OCI-LY3 (cell line): Measurements from ENCODE around the gene TRAPPC2.
"Not testable (repeated sequence)": the region's sequence is repeated elsewhere in the genome, so short reads cannot be mapped to it uniquely, and the experiment has no call there.

Source experiments
- H2AFZ ChIP-seq: fragments of 200-600, 300-600 bp; shearing (Covaris generic); 2 replicates; pipeline ENCODE4 v1.6.0; 2014; ENCODE audit warnings: antibody characterized with exemption, low read depth, low read length
- H3K27ac ChIP-seq: fragments of 200-600, 300-600 bp; sonication (generic); 2 replicates; pipeline ENCODE4 v1.5.1; 2014; ENCODE audit warnings: mild to moderate bottlenecking, low read length, moderate library complexity, mixed read lengths
- H3K27me3 ChIP-seq: fragments of 200-600, 300-600 bp; sonication (generic); 2 replicates; pipeline ENCODE4 v1.6.1; 2014; ENCODE audit warnings: low read depth, low read length, mixed read lengths
- H3K36me3 ChIP-seq: fragments of 200-600, 300-600 bp; sonication (generic); replicated peaks from 2 replicates; pipeline ENCODE3; 2014; ENCODE audit warnings: low read depth, low read length, mixed read lengths
- H3K4me1 ChIP-seq: fragments of 300-600, 200-600 bp; sonication (generic); 2 replicates; pipeline ENCODE4 v1.6.1; 2014; ENCODE audit warnings: low read length, mixed read lengths
- H3K4me2 ChIP-seq: fragments of 200-600, 300-600 bp; sonication (generic); 2 replicates; pipeline ENCODE4 v1.6.1; 2014; ENCODE audit warnings: low read length, mixed read lengths
- H3K4me3 ChIP-seq: fragments of 300-600, 200-600 bp; sonication (generic); 2 replicates; pipeline ENCODE4 v1.5.1; 2014; ENCODE audit warnings: antibody characterized with exemption, mild to moderate bottlenecking, low read length, moderate library complexity
- H3K79me2 ChIP-seq: fragments of 300-600, 200-600 bp; shearing (Covaris generic); 2 replicates; pipeline ENCODE4 v1.6.1; 2014; ENCODE audit warnings: mild to moderate bottlenecking, low read length, mixed read lengths
- H3K9ac ChIP-seq: fragments of 300-600, 200-600 bp; shearing (Covaris generic); 2 replicates; pipeline ENCODE4 v1.6.0; 2014; ENCODE audit warnings: mild to moderate bottlenecking, low read length, moderate library complexity
- H3K9me3 ChIP-seq: fragments of 200-600, 300-600 bp; shearing (Covaris generic); 2 replicates; pipeline ENCODE4 v1.6.1; 2014; ENCODE audit warnings: low read length, mixed read lengths; ENCODE audit not compliant: insufficient read depth
- H4K20me1 ChIP-seq: fragments of 200-600, 300-600 bp; sonication (generic); 2 replicates; pipeline ENCODE4 v1.6.1; 2016; ENCODE audit warnings: low read length, mixed read lengths; ENCODE audit not compliant: insufficient read depth
- EZH2phosphoT487 ChIP-seq: fragments of 200-600 bp; shearing (Covaris generic); IDR thresholded peaks from 2 replicates; pipeline ENCODE4 v1.6.1; 2018; ENCODE audit warnings: antibody characterized with exemption, mixed run types, low read depth
- TF ChIP-seq, protein P1 (sequence below): fragments of 200-600, 300-600 bp; sonication (generic); IDR thresholded peaks from 2 replicates; pipeline ENCODE4 v1.5.1; 2014; ENCODE audit warnings: antibody characterized with exemption, low read length, low read depth

TRAPPC2 gene

DNA sequence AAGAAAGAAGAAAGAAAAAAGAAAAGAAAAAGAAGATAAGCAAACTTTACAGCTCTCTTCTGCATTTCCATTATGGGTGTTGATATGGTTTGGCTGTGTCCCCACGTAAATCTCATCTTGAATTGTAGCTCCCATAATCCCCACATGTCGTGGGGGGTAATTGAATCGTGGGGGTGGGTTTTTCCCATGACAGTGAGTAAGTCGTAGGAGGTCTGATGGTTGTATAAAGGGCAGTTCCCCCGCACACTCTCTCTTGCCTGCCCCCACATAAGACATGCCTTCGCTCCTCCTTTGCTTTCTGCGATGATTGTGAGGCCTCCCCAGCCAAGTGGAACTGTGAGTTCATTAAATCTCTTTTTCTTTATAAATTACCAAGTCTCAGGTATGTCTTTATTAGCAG, 52.8 kb downstream of the TRAPPC2 start:
- Histone ChIP-seq H4K20me1 (no peaks in the 10 kb centered on the region), H2AFZ (no peak overlapping the region), H3K27me3 (no peaks in the 10 kb centered on the region), H3K4me2 (no peak overlapping the region), H3K79me2 (no peaks in the 10 kb centered on the region), H3K4me3 (no peak overlapping the region), H3K36me3 (no peaks in the 10 kb centered on the region), H3K9ac (no peak overlapping the region), H3K27ac (no peak overlapping the region), H3K9me3 (no peaks in the 10 kb centered on the region), H3K4me1 (peaks cover 13% of the 10 kb centered on the region)
- TF ChIP-seq, protein P1, sequence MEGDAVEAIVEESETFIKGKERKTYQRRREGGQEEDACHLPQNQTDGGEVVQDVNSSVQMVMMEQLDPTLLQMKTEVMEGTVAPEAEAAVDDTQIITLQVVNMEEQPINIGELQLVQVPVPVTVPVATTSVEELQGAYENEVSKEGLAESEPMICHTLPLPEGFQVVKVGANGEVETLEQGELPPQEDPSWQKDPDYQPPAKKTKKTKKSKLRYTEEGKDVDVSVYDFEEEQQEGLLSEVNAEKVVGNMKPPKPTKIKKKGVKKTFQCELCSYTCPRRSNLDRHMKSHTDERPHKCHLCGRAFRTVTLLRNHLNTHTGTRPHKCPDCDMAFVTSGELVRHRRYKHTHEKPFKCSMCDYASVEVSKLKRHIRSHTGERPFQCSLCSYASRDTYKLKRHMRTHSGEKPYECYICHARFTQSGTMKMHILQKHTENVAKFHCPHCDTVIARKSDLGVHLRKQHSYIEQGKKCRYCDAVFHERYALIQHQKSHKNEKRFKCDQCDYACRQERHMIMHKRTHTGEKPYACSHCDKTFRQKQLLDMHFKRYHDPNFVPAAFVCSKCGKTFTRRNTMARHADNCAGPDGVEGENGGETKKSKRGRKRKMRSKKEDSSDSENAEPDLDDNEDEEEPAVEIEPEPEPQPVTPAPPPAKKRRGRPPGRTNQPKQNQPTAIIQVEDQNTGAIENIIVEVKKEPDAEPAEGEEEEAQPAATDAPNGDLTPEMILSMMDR = no peak
- no peak for TF ChIP-seq EZH2phosphoT487

DNA sequence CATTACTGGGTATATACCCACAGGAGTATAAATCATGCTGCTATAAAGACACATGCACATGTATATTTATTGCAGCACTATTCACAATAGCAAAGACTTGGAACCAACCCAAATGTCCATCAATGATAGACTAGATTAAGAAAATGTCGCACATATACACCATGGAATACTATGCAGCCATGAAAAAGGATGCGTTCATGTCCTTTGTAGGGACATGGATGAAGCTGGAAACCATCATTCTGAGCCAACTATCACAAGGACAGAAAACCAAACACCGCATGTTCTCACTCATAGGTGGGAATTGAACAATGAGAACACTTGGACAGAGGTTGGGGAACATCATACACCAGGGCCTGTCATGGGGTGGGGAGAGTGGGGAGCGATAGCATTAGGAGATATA, 54.7 kb downstream of the TRAPPC2 start:
- H3K27ac ChIP-seq, H3K79me2 ChIP-seq, H3K4me1 ChIP-seq, H3K27me3 ChIP-seq, H3K4me2 ChIP-seq, H3K9ac ChIP-seq, H3K9me3 ChIP-seq, H2AFZ ChIP-seq, H3K36me3 ChIP-seq, H3K4me3 ChIP-seq, H4K20me1 ChIP-seq: not testable (repeated sequence)

DNA sequence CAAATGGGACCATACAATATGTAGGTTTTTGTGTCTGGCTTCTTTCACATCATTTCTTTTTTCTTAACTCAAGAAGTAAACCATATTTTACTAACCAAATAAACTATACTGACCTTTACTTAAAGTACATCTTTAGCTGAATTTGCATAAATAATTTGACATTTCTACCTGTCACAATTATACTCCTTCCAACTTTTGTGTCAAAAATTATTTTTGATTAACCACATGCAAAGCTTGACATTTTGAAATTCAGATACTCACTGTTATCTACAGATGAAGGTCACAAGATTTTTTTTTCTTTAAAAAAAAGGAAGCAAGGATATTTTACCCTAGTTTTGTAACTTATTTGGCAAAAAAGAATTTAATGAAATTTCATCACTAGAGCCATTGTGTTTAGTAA, 57.5 kb downstream of the TRAPPC2 start:
- Histone ChIP-seq H3K79me2 (no peaks in the 10 kb centered on the region), H3K27ac (no peak overlapping the region), H3K4me1 (no peaks in the 10 kb centered on the region), H3K36me3 (no peaks in the 10 kb centered on the region), H3K9me3 (no peaks in the 10 kb centered on the region), H2AFZ (no peak overlapping the region), H3K4me2 (no peak overlapping the region), H3K27me3 (no peaks in the 10 kb centered on the region), H3K4me3 (no peak overlapping the region), H4K20me1 (no peaks in the 10 kb centered on the region), H3K9ac (no peak overlapping the region)
- TF ChIP-seq EZH2phosphoT487 = no peak
- TF ChIP-seq, protein P1 = no peak

DNA sequence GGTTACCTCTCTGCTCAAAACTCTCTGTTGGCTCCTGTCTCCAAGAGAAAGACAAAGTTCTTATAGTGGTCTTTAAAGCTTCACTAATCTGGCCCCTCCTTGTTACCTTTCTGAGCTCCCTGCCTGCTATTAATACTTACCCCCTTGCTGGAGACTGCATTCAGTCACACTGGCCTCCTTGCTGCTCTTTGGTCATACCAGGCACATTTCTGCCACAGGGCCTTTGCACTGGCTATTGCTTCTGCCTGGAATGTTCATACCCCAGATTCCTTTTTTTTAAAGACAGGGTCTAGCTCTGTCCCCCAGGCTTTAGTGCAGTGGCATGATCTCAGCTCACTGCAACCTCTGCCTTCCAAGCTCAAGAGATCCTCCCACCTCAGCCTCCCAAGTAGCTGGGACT, 61.4 kb downstream of the TRAPPC2 start:
- Histone ChIP-seq H3K9ac (no peak overlapping the region), H3K27ac (no peak overlapping the region), H3K4me1 (peaks cover 23% of the 10 kb centered on the region), H3K79me2 (no peaks in the 10 kb centered on the region), H3K36me3 (no peaks in the 10 kb centered on the region), H2AFZ (no peak overlapping the region), H3K4me2 (no peak overlapping the region), H3K27me3 (no peaks in the 10 kb centered on the region), H3K4me3 (no peak overlapping the region), H4K20me1 (no peaks in the 10 kb centered on the region), H3K9me3 (no peaks in the 10 kb centered on the region)
- TF ChIP-seq, protein P1 = no peak
- no peak for TF ChIP-seq EZH2phosphoT487

DNA sequence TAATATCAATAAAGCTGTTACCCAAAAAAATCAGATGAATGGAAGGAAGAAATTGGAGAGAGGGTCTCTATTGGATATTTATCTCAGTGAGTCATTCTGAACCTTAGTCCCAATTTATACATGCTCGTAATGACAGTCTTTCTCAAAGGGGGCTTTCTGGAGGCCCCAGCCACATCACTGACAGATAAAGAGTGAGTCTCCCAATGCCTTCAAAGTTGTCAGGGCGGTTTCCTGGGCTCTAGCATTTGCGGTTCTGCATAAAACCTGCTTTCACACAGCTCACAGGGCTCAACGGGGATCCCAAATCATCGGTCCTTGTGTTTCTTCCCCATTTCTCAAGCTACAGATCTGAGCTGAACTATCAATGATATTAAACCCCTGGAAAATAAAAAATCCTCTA, 64.2 kb downstream of the TRAPPC2 start:
- H3K4me3 ChIP-seq = no peak overlapping the region
- H4K20me1 ChIP-seq = no peaks in the 10 kb centered on the region
- H3K4me1 ChIP-seq = peaks cover 28% of the 10 kb centered on the region
- no peaks in the 10 kb centered on the region for H3K36me3 ChIP-seq
- no peaks in the 10 kb centered on the region for H3K9me3 ChIP-seq
- no peak overlapping the region for H3K4me2 ChIP-seq
- H3K79me2 ChIP-seq = no peaks in the 10 kb centered on the region
- TF ChIP-seq, protein P1 = no peak
- TF ChIP-seq EZH2phosphoT487 = no peak
- no peak overlapping the region for H3K9ac ChIP-seq
- no peak overlapping the region for H2AFZ ChIP-seq
- no peak overlapping the region for H3K27ac ChIP-seq
- H3K27me3 ChIP-seq = no peaks in the 10 kb centered on the region

DNA sequence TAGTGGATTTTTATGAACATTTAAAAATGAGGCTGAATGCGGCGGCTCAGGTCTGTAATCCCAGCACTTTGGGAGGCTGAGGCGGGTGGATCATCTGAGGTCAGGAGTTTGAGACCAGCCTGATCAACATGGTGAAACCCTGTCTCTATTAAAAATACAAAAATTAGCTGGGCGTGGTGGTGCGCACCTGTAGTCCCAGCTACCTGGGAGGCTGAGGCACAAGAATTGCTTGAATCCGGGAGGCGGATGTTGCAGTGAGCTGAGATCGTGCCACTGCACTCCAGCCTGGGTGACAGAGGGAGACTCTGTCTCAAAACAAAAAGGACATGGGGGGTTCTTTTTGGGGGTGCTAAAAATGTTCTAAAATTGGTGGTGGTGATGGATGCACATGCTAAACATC, 64.7 kb downstream of the TRAPPC2 start:
- not testable (repeated sequence) for H4K20me1 ChIP-seq, H3K9me3 ChIP-seq, H3K27me3 ChIP-seq, H3K36me3 ChIP-seq, H2AFZ ChIP-seq, H3K79me2 ChIP-seq
- Histone ChIP-seq H3K4me1 (peaks cover 28% of the 10 kb centered on the region), H3K27ac (peak overlapping the region; percentile 92), H3K9ac (peak overlapping the region; percentile 15; the same call in 1 of the 2 replicates), H3K4me2 (peak overlapping the region; percentile 88), H3K4me3 (peak overlapping the region; percentile 66)
